ENCODE results near the gene MGARP.

DNA sequence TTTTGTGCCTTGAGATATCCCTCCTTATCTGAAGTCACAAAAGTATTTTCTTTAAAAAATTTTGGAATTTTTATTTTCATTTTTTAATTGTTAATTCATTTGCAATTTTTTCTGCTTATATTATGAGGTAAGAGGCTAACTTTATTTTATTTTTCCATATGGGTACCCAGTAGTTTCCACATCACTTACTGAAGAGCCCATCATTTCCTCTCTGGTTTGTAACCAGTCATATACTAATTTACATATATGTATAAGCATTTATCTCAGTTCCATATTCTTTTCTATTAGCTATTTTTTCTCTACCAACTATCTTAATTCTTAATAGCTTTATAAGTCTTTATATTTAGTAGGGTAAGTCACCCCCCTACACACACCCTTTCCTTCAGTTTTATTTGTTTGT lies 27.0 kb downstream of the MGARP start:
- TF ChIP-seq EZH2phosphoT487 (IDR thresholded peaks at IDR 0.05; ENCODE audit: insufficient read depth, low read depth) (no peak), EZH2 (IDR thresholded peaks at IDR 0.05; ENCODE audit: insufficient read depth, poor library complexity, severe bottlenecking) (no peak)

All from GM23248 (cell line).